Fibroblast of the aortic adventitia (primary cell): Measurements from ENCODE around the gene BANF2. TPM values are rescaled to one million over a fixed set of nuclear protein-coding genes. Genes with fewer than 3 reads are reported as not detected.

Experiments used
- DNase-seq: peaks from one replicate; pipeline ENCODE4 v3.0.0-alpha.2; 2010; ENCODE audit warnings: low read depth
- H3K4me3 ChIP-seq: 2 replicates; pipeline ENCODE4 v1.5.1; 2011; ENCODE audit warnings: low read depth, mild to moderate bottlenecking, control low read depth, low read length, moderate library complexity
- CTCF ChIP-seq: IDR thresholded peaks from 2 replicates; pipeline ENCODE4 v1.5.1; 2011; ENCODE audit warnings: mild to moderate bottlenecking, low read length, control low read depth, inconsistent platforms; ENCODE audit not compliant: insufficient read depth
- total RNA-seq: library from RNA; depleted of rRNA; stranded (reverse); fragments of >200 nt; gene quantifications from 2 replicates; pipeline ENCODE4 v1.2.3, GENCODE V29; 2012; ENCODE audit warnings: low replicate concordance

Gene BANF2
- total RNA-seq, 1 donor, result not detected

GRCh38 chr20:17742731-17743130 is 43.0 kb downstream of the BANF2 start:
- TF ChIP-seq CTCF, result no peak
- H3K4me3 ChIP-seq, result no peak overlapping the region
- DNase-seq, result no peak

- DNase-seq, result no peak
- no peak for TF ChIP-seq CTCF
- no peak overlapping the region for H3K4me3 ChIP-seq
These were observed 43.9 kb downstream of the BANF2 start for GRCh38 chr20:17743677-17744076.

- no peak for TF ChIP-seq CTCF
- DNase-seq, result peak; percentile 79
- no peak overlapping the region for H3K4me3 ChIP-seq
These were observed 47.7 kb downstream of the BANF2 start for GRCh38 chr20:17747431-17747846.

GRCh38 chr20:17748279-17748678 is 48.5 kb downstream of the BANF2 start:
- no peak for DNase-seq
- no peak for TF ChIP-seq CTCF
- no peak overlapping the region for H3K4me3 ChIP-seq

GRCh38 chr20:17749626-17749977 is 49.8 kb downstream of the BANF2 start:
- no peak for TF ChIP-seq CTCF
- H3K4me3 ChIP-seq, result no peak overlapping the region
- no peak for DNase-seq

- no peak overlapping the region for H3K4me3 ChIP-seq
- no peak for TF ChIP-seq CTCF
- peak; percentile 77 for DNase-seq
These were observed 50.4 kb downstream of the BANF2 start for GRCh38 chr20:17749978-17750721.

- H3K4me3 ChIP-seq, result no peak overlapping the region
- DNase-seq, result no peak
- no peak for TF ChIP-seq CTCF
These were observed 50.9 kb downstream of the BANF2 start for GRCh38 chr20:17750722-17751045.
